Measurements from ENCODE around the gene TAS2R60.

DNA sequence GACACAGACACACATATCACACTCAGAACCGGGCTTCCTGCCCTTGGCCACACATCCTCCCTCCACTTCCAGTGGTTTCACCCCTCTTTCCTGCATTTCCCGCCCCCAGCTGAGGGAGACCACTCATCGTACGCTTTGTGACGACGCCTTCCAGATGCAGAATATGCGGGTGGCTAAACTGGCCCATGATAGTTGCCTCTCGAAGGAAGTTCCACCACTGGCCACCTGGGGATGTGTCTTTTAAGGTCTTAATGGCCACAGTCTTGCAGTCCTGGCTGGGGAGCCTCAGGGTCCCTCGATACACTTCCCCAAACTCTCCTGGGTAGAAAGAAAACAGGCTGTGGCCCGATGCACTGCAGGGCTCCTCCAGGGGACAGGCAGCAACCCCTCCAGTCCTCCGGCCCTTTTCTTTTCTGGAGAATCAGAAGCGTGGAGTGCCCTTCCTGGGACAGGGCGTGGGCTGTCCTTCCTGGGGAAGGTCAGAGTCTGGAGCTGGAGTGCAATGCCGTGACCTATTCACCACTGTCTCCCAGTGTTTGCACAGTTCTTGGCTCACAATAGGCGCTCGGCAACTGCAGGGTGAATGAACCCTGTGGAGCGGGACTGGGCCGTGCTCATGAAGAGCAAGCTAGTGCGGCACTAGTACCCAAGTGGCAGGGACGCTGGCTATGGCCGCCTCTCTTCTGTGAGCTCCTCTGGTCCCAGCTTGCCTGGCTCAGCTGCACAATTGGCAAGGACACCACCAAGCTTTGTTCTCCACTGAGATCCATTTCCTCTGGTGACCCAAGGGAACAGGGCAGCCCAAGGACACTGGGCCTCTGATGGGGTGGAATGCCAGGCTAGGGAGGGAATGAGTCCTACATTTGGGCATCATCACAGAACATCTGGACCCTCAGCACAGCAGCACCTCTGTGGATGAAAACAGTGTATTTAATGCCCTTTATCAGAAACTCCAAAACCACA, 47.8 kb upstream of the TAS2R60 start:
- no peak for TF ChIP-seq EP300 (conservative IDR thresholded peaks at IDR 0.05; ENCODE audit: poor library complexity, severe bottlenecking)
- TF ChIP-seq EZH2 (IDR thresholded peaks at IDR 0.05; ENCODE audit: borderline replicate concordance, insufficient read depth, low read length, poor library complexity, severe bottlenecking) = no peak
- TF ChIP-seq, protein P1, sequence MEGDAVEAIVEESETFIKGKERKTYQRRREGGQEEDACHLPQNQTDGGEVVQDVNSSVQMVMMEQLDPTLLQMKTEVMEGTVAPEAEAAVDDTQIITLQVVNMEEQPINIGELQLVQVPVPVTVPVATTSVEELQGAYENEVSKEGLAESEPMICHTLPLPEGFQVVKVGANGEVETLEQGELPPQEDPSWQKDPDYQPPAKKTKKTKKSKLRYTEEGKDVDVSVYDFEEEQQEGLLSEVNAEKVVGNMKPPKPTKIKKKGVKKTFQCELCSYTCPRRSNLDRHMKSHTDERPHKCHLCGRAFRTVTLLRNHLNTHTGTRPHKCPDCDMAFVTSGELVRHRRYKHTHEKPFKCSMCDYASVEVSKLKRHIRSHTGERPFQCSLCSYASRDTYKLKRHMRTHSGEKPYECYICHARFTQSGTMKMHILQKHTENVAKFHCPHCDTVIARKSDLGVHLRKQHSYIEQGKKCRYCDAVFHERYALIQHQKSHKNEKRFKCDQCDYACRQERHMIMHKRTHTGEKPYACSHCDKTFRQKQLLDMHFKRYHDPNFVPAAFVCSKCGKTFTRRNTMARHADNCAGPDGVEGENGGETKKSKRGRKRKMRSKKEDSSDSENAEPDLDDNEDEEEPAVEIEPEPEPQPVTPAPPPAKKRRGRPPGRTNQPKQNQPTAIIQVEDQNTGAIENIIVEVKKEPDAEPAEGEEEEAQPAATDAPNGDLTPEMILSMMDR (IDR thresholded peaks at IDR 0.05; ENCODE audit: poor library complexity, severe bottlenecking) = no peak
- TF ChIP-seq, protein P2, sequence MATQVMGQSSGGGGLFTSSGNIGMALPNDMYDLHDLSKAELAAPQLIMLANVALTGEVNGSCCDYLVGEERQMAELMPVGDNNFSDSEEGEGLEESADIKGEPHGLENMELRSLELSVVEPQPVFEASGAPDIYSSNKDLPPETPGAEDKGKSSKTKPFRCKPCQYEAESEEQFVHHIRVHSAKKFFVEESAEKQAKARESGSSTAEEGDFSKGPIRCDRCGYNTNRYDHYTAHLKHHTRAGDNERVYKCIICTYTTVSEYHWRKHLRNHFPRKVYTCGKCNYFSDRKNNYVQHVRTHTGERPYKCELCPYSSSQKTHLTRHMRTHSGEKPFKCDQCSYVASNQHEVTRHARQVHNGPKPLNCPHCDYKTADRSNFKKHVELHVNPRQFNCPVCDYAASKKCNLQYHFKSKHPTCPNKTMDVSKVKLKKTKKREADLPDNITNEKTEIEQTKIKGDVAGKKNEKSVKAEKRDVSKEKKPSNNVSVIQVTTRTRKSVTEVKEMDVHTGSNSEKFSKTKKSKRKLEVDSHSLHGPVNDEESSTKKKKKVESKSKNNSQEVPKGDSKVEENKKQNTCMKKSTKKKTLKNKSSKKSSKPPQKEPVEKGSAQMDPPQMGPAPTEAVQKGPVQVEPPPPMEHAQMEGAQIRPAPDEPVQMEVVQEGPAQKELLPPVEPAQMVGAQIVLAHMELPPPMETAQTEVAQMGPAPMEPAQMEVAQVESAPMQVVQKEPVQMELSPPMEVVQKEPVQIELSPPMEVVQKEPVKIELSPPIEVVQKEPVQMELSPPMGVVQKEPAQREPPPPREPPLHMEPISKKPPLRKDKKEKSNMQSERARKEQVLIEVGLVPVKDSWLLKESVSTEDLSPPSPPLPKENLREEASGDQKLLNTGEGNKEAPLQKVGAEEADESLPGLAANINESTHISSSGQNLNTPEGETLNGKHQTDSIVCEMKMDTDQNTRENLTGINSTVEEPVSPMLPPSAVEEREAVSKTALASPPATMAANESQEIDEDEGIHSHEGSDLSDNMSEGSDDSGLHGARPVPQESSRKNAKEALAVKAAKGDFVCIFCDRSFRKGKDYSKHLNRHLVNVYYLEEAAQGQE (IDR thresholded peaks at IDR 0.05; ENCODE audit: borderline replicate concordance) = no peak
- TF ChIP-seq SMC3 (conservative IDR thresholded peaks at IDR 0.05; ENCODE audit: poor library complexity) = no peak
